ENCODE measurements around the gene HSPBP1. TPM values are rescaled to one million over a fixed set of nuclear protein-coding genes. Genes with fewer than 3 reads are reported as not detected.
A peak's percentile ranks its signal among the peaks of the same experiment; 100 is the strongest.

Gene HSPBP1
- total RNA-seq, 1 experiment from 2014 or later = 65.2 TPM

DNA sequence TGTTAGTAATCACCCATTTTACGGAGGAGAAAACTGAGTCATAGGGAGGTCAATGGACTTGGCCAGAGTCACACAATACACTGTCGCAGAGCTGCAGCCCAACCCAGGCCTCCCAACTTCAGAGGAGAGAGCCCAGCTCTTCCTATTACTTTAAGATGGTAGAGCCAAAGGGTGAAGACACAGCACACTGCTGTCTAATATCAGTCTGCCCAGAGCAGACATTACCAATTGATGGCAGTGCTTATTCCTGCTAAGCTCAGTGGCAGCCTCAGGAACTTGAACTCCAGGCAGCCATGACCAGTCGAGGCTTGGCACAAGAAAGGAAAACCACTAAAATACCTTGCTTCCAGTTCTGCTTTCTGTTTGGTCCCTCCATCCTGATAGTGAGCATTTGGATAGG, 26.8 kb upstream of the HSPBP1 start:
- ATAC-seq = no peak
- no peaks in the 10 kb centered on the region for H3K27me3 Mint-ChIP-seq (ENCODE audit: low read depth)
- TF ChIP-seq CREB1 (CRISPR knock-in tag; IDR thresholded peaks at IDR 0.05) = no peak
- TF ChIP-seq KAT7 (CRISPR knock-in tag; IDR thresholded peaks at IDR 0.05; ENCODE audit: borderline replicate concordance) = no peak
- no peak for TF ChIP-seq EMX1 (CRISPR knock-in tag; IDR thresholded peaks at IDR 0.05)
- TF ChIP-seq JUN (CRISPR knock-in tag; IDR thresholded peaks at IDR 0.05) = no peak
- no peak for TF ChIP-seq OVOL2 (CRISPR knock-in tag; IDR thresholded peaks at IDR 0.05; ENCODE audit: borderline replicate concordance)
- no peak for TF ChIP-seq NFYB (CRISPR knock-in tag; conservative IDR thresholded peaks at IDR 0.05; ENCODE audit: low read depth)
- no peak for TF ChIP-seq ATF1 (CRISPR knock-in tag; IDR thresholded peaks at IDR 0.05)
- TF ChIP-seq JAZF1 (CRISPR knock-in tag; IDR thresholded peaks at IDR 0.05) = no peak
- TF ChIP-seq TP53 (CRISPR knock-in tag; IDR thresholded peaks at IDR 0.05) = no peak
- no peak for TF ChIP-seq SMAD3 (CRISPR knock-in tag; IDR thresholded peaks at IDR 0.05; ENCODE audit: borderline replicate concordance)
- TF ChIP-seq FOXJ3 (CRISPR knock-in tag; IDR thresholded peaks at IDR 0.05; ENCODE audit: borderline replicate concordance) = no peak
- TF ChIP-seq, protein P1, sequence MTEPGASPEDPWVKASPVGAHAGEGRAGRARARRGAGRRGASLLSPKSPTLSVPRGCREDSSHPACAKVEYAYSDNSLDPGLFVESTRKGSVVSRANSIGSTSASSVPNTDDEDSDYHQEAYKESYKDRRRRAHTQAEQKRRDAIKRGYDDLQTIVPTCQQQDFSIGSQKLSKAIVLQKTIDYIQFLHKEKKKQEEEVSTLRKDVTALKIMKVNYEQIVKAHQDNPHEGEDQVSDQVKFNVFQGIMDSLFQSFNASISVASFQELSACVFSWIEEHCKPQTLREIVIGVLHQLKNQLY (CRISPR knock-in tag; IDR thresholded peaks at IDR 0.05) = no peak
- TF ChIP-seq IRF2 (CRISPR knock-in tag; IDR thresholded peaks at IDR 0.05; ENCODE audit: borderline replicate concordance, low read depth) = no peak
- TF ChIP-seq FOXP1 (CRISPR knock-in tag; IDR thresholded peaks at IDR 0.05; ENCODE audit: borderline replicate concordance) = no peak
- TF ChIP-seq, protein P2, sequence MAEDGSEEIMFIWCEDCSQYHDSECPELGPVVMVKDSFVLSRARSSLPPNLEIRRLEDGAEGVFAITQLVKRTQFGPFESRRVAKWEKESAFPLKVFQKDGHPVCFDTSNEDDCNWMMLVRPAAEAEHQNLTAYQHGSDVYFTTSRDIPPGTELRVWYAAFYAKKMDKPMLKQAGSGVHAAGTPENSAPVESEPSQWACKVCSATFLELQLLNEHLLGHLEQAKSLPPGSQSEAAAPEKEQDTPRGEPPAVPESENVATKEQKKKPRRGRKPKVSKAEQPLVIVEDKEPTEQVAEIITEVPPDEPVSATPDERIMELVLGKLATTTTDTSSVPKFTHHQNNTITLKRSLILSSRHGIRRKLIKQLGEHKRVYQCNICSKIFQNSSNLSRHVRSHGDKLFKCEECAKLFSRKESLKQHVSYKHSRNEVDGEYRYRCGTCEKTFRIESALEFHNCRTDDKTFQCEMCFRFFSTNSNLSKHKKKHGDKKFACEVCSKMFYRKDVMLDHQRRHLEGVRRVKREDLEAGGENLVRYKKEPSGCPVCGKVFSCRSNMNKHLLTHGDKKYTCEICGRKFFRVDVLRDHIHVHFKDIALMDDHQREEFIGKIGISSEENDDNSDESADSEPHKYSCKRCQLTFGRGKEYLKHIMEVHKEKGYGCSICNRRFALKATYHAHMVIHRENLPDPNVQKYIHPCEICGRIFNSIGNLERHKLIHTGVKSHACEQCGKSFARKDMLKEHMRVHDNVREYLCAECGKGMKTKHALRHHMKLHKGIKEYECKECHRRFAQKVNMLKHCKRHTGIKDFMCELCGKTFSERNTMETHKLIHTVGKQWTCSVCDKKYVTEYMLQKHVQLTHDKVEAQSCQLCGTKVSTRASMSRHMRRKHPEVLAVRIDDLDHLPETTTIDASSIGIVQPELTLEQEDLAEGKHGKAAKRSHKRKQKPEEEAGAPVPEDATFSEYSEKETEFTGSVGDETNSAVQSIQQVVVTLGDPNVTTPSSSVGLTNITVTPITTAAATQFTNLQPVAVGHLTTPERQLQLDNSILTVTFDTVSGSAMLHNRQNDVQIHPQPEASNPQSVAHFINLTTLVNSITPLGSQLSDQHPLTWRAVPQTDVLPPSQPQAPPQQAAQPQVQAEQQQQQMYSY (CRISPR knock-in tag; IDR thresholded peaks at IDR 0.05) = no peak
- POLR2A ChIA-PET = interaction anchor here (1.6 kb wide), 1 partner anchor 42 kb away, joined by 7 read pairs; no protein-coding TSS in a partner anchor
- H3K4me1 Mint-ChIP-seq = peaks cover 10% of the 10 kb centered on the region
- peaks cover 44% of the 10 kb centered on the region for H3K36me3 Mint-ChIP-seq
- CTCF ChIA-PET = interaction anchor here (0.9 to 1.2 kb wide), 2 partner anchors 14 to 33 kb away, joined by 3 to 4 read pairs; partner anchors contain the start of gene KMT5C
- H3K27ac Mint-ChIP-seq = no peak overlapping the region
- no peaks in the 10 kb centered on the region for H3K9me3 Mint-ChIP-seq
- no peak for DNase-seq (ENCODE audit: low spot score)
- H3K4me3 Mint-ChIP-seq = no peak overlapping the region

DNA sequence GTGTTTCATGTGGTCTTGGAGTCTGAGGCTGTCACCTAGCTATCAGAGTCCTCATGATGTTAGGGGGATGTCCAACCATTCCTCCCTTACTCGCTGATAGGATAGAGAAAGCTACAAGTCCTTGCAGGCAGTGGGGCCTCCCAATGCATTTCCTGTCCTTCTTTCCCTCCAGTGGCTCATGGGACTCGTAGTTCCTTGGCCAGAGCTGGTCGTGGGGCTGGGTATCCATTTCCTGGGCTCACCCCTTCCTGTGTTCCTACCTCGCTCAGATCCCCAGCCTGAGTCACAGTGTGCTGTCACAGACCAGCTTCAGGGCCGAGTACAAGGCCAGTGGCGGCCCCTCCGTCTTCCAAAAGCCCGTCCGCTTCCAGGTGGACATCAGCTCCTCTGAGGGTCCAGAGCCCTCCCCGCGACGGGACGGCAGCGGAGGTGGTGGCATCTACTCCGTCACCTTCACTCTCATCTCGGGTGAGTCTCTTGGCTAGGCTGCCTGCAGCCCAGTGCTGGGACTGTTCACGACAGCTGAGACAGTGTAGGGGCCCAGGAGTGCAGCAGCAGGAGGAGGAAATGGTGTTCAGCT, 26.2 kb upstream of the HSPBP1 start:
- CTCF ChIA-PET = interaction anchor here (0.8 to 1.2 kb wide), 5 partner anchors 15 to 165 kb away, joined by 3 to 4 read pairs (median 3); partner anchors contain the start of genes KMT5C and TMEM238
- TF ChIP-seq FOXP1 (CRISPR knock-in tag; IDR thresholded peaks at IDR 0.05; ENCODE audit: borderline replicate concordance) (0 out of 2 replicates have a peak, but pooled peaks have one; percentile 32), FOXK1 (CRISPR knock-in tag; IDR thresholded peaks at IDR 0.05) (no peak), MXD4 (CRISPR knock-in tag; IDR thresholded peaks at IDR 0.05; ENCODE audit: borderline replicate concordance) (no peak), KAT7 (CRISPR knock-in tag; IDR thresholded peaks at IDR 0.05; ENCODE audit: borderline replicate concordance) (no peak), TEAD4 (CRISPR knock-in tag; IDR thresholded peaks at IDR 0.05) (0 out of 2 replicates have a peak, but pooled peaks have one; percentile 13), ATF1 (CRISPR knock-in tag; IDR thresholded peaks at IDR 0.05) (no peak)
- TF ChIP-seq, protein P2 (CRISPR knock-in tag; IDR thresholded peaks at IDR 0.05) = no peak
- TF ChIP-seq, protein P3, sequence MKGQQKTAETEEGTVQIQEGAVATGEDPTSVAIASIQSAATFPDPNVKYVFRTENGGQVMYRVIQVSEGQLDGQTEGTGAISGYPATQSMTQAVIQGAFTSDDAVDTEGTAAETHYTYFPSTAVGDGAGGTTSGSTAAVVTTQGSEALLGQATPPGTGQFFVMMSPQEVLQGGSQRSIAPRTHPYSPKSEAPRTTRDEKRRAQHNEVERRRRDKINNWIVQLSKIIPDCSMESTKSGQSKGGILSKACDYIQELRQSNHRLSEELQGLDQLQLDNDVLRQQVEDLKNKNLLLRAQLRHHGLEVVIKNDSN (CRISPR knock-in tag; IDR thresholded peaks at IDR 0.05) = no peak
- H3K27me3 Mint-ChIP-seq (ENCODE audit: low read depth) = no peaks in the 10 kb centered on the region
- peaks cover 44% of the 10 kb centered on the region for H3K36me3 Mint-ChIP-seq
- POLR2A ChIA-PET = interaction anchor here (1.6 kb wide), 1 partner anchor 42 kb away, joined by 7 read pairs; no protein-coding TSS in a partner anchor
- H3K9me3 Mint-ChIP-seq = no peaks in the 10 kb centered on the region
- no peak overlapping the region for H3K27ac Mint-ChIP-seq
- H3K4me3 Mint-ChIP-seq = no peak overlapping the region
- peaks cover 15% of the 10 kb centered on the region for H3K4me1 Mint-ChIP-seq
- DNase-seq (ENCODE audit: low spot score) (no peak), ATAC-seq (peak; percentile 8)
